Lung (tissue), 12 donors: ENCODE measurements around the gene C1orf74. TPM values are rescaled to one million over a fixed set of nuclear protein-coding genes. Genes with fewer than 3 reads are reported as not detected.

Experiments used
- ATAC-seq: fragments of 200-7000 bp; cut with Tn5 transposase; one replicate; pipeline ENCODE4 v1.9.1; 2020; ENCODE audit warnings: moderate number of reproducible peaks; ENCODE audit not compliant: insufficient read depth, low FRiP score
- DNase-seq, 3 donors: peaks; one replicate each; pipeline ENCODE4 v3.0.0-alpha.2; 2013 to 2017
- H3K27ac ChIP-seq, 2 donors: one replicate each; pipeline ENCODE4 v1.5.1; 2013; ENCODE audit warnings: mild to moderate bottlenecking in 2 of 2, moderate library complexity in 2 of 2, control low read depth in 1 of 2, inconsistent platforms in 1 of 2, low read depth in 1 of 2, low read length in 1 of 2
- H3K27me3 ChIP-seq, 3 donors: one replicate each; pipeline ENCODE4 v1.5.1; 2013; ENCODE audit warnings: low read length in 2 of 3; ENCODE audit not compliant: control insufficient read depth in 3 of 3, insufficient read depth in 3 of 3
- H3K36me3 ChIP-seq, 4 donors: one replicate each; pipeline ENCODE4 v1.5.1; 2013; ENCODE audit warnings: low read length in 4 of 4, mild to moderate bottlenecking in 1 of 4, moderate library complexity in 1 of 4; ENCODE audit not compliant: control insufficient read depth in 4 of 4, insufficient read depth in 4 of 4
- H3K4me1 ChIP-seq, 5 donors: one replicate each; pipeline ENCODE4 v1.5.1; 2013; ENCODE audit warnings: low read length in 5 of 5, mild to moderate bottlenecking in 2 of 5, moderate library complexity in 1 of 5; ENCODE audit not compliant: control insufficient read depth in 5 of 5, insufficient read depth in 5 of 5
- H3K4me3 ChIP-seq: one replicate; pipeline ENCODE4 v1.5.1; 2013; ENCODE audit warnings: mild to moderate bottlenecking, control low read depth, moderate library complexity
- H3K9ac ChIP-seq, 2 donors: one replicate each; pipeline ENCODE4 v1.5.1; 2013; ENCODE audit warnings: low read length in 2 of 2, control low read depth in 1 of 2; ENCODE audit not compliant: insufficient read depth in 1 of 2
- H3K9me3 ChIP-seq, 4 donors: one replicate each; pipeline ENCODE4 v1.5.1; 2013; ENCODE audit warnings: low read length in 3 of 4, mild to moderate bottlenecking in 1 of 4, moderate library complexity in 1 of 4; ENCODE audit not compliant: control insufficient read depth in 4 of 4, insufficient read depth in 3 of 4
- CTCF ChIP-seq: IDR thresholded peaks from 2 replicates; pipeline ENCODE4 v1.5.1; 2012; ENCODE audit warnings: mild to moderate bottlenecking; ENCODE audit errors: control extremely low read depth, extremely low read depth
- WGBS, 2 donors: extraction: QIAGEN DNeasy Blood & Tissue Kit; methylation state at CpG; one replicate each; pipeline ENCODE4 v1.1.7; 2013; 5-methylcytosine and 5-hydroxymethylcytosine counted together
- polyA plus RNA-seq, 2 donors: library from polyadenylated mRNA; stranded (reverse); fragments of 200-250 nt; gene quantifications; one replicate each; pipeline ENCODE4 v1.2.1, GENCODE V29; 2013
- total RNA-seq, 2 donors: library from RNA; depleted of rRNA in 1 of 2; stranded (reverse); fragments of >200 nt in 1 of 2; gene quantifications; one replicate each; pipeline ENCODE4 v1.2.1, GENCODE V29; 2014 to 2021
- donor health status: control.
- donor health status: control.
- donor health status: Bipolar disorder and iron deficiency.
- donor health status: healthy.
- donor health status: DM: yes; HTN: yes; CAD: no.

The C1orf74 gene
- total and polyA plus RNA-seq, 4 donors = 0.75 to 2.5 (median 1.5) TPM

DNA sequence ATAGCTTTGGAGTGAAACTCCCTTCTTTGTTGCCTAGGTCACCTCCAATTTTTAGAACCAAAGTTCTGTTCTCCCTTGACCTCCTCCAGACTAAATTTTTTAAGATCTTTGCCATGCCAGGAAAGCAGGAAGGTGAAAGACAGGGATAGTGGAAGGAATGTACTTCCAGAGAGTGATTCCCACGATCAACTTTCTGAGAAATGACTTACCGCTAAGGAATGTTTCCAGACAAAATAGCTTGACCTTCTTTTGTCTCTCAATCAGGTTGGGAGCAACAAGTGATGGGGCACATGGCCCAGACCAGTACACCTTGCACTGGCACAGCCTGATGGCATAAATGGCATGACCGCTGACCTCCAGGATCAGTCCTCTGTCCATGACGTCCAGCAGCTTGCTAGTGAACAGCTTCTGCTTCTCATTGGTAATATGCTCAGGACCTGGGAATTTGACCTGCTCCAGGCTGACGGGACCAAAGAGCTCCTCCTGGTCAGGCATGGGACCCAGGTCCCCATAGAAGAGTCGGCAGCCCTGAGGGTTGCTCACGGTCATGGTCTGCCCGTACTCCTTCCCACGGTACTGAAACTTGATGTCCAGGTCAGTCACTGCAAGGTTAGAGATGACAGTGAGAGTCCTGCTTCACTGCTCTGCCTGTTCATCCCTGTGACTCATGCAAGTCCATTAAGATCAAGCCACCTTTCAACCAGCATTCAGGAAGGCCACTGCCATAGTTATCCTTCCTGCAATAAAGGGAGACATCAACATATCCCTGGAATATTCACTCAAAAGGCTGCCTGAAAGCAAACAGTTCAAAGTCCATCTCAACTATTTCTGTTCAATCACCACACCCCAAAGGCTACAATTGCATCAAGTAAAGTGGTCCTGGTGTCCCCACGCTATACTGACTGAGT, 6.2 kb upstream of the C1orf74 start:
- Histone ChIP-seq H3K4me1 (peaks cover 0 to 11% (median 3%) of the 10 kb centered on the region in 5 donors), H3K9ac (no peak overlapping the region), H3K4me3 (no peak overlapping the region), H3K27ac (no peak overlapping the region), H3K9me3 (no peaks in the 10 kb centered on the region), H3K27me3 (peaks cover 0 to 3% (median 0%) of the 10 kb centered on the region in 3 donors), H3K36me3 (peaks cover 0 to 2% (median 0%) of the 10 kb centered on the region in 4 donors)
- ATAC-seq (no peak), DNase-seq (no peak)
- WGBS, 2 donors = 92 to 93% methylated on average over 10 of the region's 10 CpGs
- no peak for TF ChIP-seq CTCF

- Histone ChIP-seq H3K9ac (no peak overlapping the region), H3K4me1 (peaks cover 0 to 15% (median 6%) of the 10 kb centered on the region in 5 donors), H3K4me3 (no peak overlapping the region), H3K27me3 (peaks cover 0 to 3% (median 0%) of the 10 kb centered on the region in 3 donors), H3K36me3 (no peaks in the 10 kb centered on the region), H3K9me3 (peaks cover 0 to 2% (median 0%) of the 10 kb centered on the region in 4 donors), H3K27ac (no peak overlapping the region)
- 88 to 97% methylated on average over 1 of the region's 1 CpG for WGBS, 2 donors
- DNase-seq (no peak), ATAC-seq (no peak)
- TF ChIP-seq CTCF = no peak
These were observed 4.9 kb upstream of the C1orf74 start for GRCh38 chr1:209789245-209789644.

GRCh38 chr1:209787551-209787950, 3.2 kb upstream of the C1orf74 start:
- DNase-seq = peak; percentile 73 to 89 (median 82)
- Histone ChIP-seq H3K9ac (peak overlapping the region in 1 of 2 donors; percentile 41), H3K9me3 (peaks cover 0 to 2% (median 0%) of the 10 kb centered on the region in 4 donors), H3K27ac (peak overlapping the region; percentile 47 to 65), H3K36me3 (no peaks in the 10 kb centered on the region), H3K4me1 (peaks cover 2 to 26% (median 13%) of the 10 kb centered on the region in 5 donors), H3K4me3 (no peak overlapping the region), H3K27me3 (peaks cover 0 to 3% (median 0%) of the 10 kb centered on the region in 3 donors)
- no peak for TF ChIP-seq CTCF
- ATAC-seq = no peak
- 48 to 73% methylated on average over 2 of the region's 2 CpGs for WGBS, 2 donors
